Body of pancreas (tissue), 4 donors: ENCODE measurements around the gene C11orf91. TPM values are rescaled to one million over a fixed set of nuclear protein-coding genes. Genes with fewer than 3 reads are reported as not detected.

Experiments
- ATAC-seq: fragments of 150-250 bp; one replicate; pipeline ENCODE4 v1.9.1; 2016
- DNase-seq, 4 donors: peaks; one replicate each; pipeline ENCODE4 v3.0.0-alpha.2; 2019
- H3K27ac ChIP-seq, 4 donors: fragments of 200-600 bp; sonication (generic); 1 replicate in 3 of 4; 2 replicates in 1 of 4; pipeline versions ENCODE4 v1.5.1 to v1.6.1; 2016 to 2019; ENCODE audit warnings: mild to moderate bottlenecking in 1 of 4, mixed read lengths in 1 of 4, moderate library complexity in 1 of 4
- H3K27me3 ChIP-seq, 2 donors: fragments of 200-600 bp; sonication (generic); one replicate each; pipeline ENCODE4 v1.6.0; 2016; ENCODE audit warnings: mild to moderate bottlenecking in 1 of 2
- H3K36me3 ChIP-seq, 2 donors: fragments of 200-600 bp; sonication (generic); replicated peaks in 1 of 2; 2 replicates each; pipeline ENCODE4 v1.5.1; 2016; ENCODE audit warnings: low read depth in 2 of 2; ENCODE audit not compliant: insufficient read depth in 1 of 2
- H3K4me1 ChIP-seq: fragments of 200-600 bp; sonication (generic); one replicate; pipeline ENCODE4 v1.6.0; 2016
- H3K4me3 ChIP-seq, 2 donors: fragments of 200-600 bp; sonication (generic); 1 replicate in 1 of 2; 2 replicates in 1 of 2; pipeline ENCODE4 v1.5.1; 2016 to 2019
- H3K9me3 ChIP-seq, 3 donors: fragments of 200-600 bp; sonication (generic); 1 replicate in 2 of 3; 2 replicates in 1 of 3; pipeline ENCODE4 v1.5.1; 2016
- CTCF ChIP-seq, 7 experiments: fragments of 450-650 bp in 4 of 7; fragments of 200-600 bp in 3 of 7; sonication (generic) in 3 of 7; IDR thresholded peaks; one replicate each; pipeline ENCODE4 v1.5.1; 2016 to 2019; ENCODE audit warnings: antibody characterized with exemption in 7 of 7
- POLR2A ChIP-seq, 3 donors: fragments of 450-650 bp; IDR thresholded peaks; one replicate each; pipeline ENCODE4 v1.6.1; 2016; ENCODE audit warnings: antibody characterized with exemption in 3 of 3, mild to moderate bottlenecking in 2 of 3
- WGBS, 2 donors: methylation state at CpG; one replicate each; pipeline ENCODE4 v1.1.5; 2017; 5-methylcytosine and 5-hydroxymethylcytosine counted together
- intact Hi-C: fragments of 100-400 bp; cut with DNase I; formaldehyde crosslinking; loops from one replicate; pipeline ENCODE4 v1.15.1; 2023
- total RNA-seq, 2 donors: library from RNA; depleted of rRNA; stranded (reverse); fragments of >200 nt; gene quantifications; one replicate each; pipeline ENCODE4 v1.1.0, GENCODE V29; 2016

The C11orf91 gene
- total RNA-seq, 2 donors from 2014 or later: not detected

DNA sequence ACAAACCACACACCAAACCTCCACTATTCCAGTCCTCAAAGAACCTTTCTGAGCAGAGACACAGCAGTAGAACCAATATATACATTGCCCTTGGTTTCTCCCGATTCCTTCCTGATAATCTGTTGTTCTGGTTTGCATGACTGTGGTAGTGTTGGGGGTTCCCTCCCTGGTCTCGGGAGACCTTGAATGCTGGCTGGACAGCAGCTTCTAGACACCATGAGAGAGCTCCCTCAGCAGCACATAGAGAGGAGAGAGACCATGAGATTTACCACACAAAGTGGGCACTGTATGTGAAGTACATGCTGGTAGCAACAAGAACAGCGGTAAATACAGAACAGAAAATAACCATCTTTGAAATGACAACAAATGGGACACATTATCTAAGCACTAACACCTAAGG is 2.6 kb downstream of the C11orf91 start:
- no peak for DNase-seq
- WGBS, 2 donors: 49 to 60% methylated on average over 3 of the region's 3 CpGs
- Histone ChIP-seq H3K4me3 (no peak overlapping the region), H3K27ac (peak overlapping the region in 3 of 4 donors; percentile 54 to 88 (median 82)), H3K36me3 (no peaks in the 10 kb centered on the region), H3K27me3 (no peaks in the 10 kb centered on the region), H3K4me1 (peaks cover 87% of the 10 kb centered on the region), H3K9me3 (no peaks in the 10 kb centered on the region)
- ATAC-seq: no peak
- intact Hi-C loops: no loop called here
- TF ChIP-seq CTCF (IDR thresholded peaks at IDR 0.05): no peak
- no peak for TF ChIP-seq POLR2A (IDR thresholded peaks at IDR 0.05)

DNA sequence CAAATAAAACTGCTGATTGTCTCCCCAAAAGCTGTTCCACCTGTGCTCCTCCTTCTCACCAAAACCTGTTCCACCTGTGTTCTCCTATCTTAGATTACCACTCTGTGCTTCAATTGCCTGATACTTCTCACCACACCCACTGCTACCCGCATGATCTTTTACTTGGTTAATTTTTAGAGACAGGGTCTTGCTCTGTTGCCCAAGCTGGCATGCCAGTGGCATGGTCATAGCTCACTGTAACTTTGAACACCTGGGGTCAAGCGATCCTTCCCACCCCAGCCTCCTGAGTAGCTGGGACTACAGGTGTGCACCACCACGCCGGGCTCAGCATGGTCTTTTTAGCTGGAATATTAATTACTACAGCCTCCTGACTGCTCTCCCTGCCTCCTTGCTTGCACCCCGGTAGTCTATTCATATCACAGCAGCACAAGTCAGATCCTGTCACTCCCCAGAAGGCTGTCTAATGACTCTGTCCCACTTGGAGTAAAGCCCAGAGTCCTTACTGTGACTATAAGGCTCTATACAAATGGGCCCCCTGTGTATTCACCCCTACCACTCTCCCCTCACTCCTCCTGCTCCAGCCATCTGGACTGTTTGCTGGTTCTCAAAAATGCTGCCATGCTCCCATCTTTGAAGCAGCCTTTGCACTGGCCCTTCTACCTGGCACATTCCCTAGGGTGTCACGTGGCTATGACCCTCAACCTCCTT is 3.5 kb downstream of the C11orf91 start:
- H3K4me1 ChIP-seq: peaks cover 83% of the 10 kb centered on the region

GRCh38 chr11:33696411-33696810 is 4.2 kb downstream of the C11orf91 start:
- H3K27ac ChIP-seq: peak overlapping the region; percentile 81 to 88 (median 84)

More for the DNA sequence above, 3.5 kb downstream of the C11orf91 start:
- no peak for DNase-seq
- H3K9me3 ChIP-seq: no peaks in the 10 kb centered on the region
- H3K27ac ChIP-seq: peak overlapping the region; percentile 81 to 88 (median 84)
- 62 to 64% methylated on average over 6 of the region's 6 CpGs for WGBS, 2 donors
- intact Hi-C loops: no loop called here
- H3K36me3 ChIP-seq: no peaks in the 10 kb centered on the region
- TF ChIP-seq POLR2A (IDR thresholded peaks at IDR 0.05): no peak
- no peak for TF ChIP-seq CTCF (IDR thresholded peaks at IDR 0.05)
- H3K27me3 ChIP-seq: no peaks in the 10 kb centered on the region
- H3K4me3 ChIP-seq: no peak overlapping the region
- ATAC-seq: no peak

DNA sequence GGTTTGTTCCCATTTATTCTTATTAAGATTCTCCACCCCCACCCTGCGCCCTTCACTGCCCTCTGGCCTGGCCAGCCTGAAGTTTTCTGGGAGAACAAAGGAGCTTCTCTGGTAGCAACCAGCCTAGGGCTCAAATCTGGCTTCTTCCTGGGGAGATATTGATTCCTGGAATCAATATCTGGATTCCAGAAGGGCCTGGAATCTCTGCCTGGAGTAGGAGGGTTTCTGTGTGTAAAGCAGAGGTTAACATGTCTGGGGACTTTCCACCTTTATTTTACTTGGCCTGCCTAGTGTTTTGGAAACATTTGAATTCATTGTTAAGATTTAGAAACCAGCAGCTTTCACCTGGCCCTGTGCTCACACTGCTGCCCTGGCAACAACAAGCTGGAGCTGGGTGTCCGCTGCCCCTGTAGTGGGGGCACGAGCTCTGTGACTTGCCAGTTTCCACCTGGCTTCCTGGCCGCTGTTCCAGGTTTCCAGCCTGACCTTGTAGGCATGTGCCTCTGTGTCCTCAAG is 5.5 kb downstream of the C11orf91 start:
- Histone ChIP-seq H3K27me3 (no peaks in the 10 kb centered on the region), H3K27ac (peak overlapping the region; percentile 81 to 88 (median 84)), H3K4me1 (peaks cover 89% of the 10 kb centered on the region), H3K4me3 (no peak overlapping the region), H3K9me3 (no peaks in the 10 kb centered on the region), H3K36me3 (no peaks in the 10 kb centered on the region)
- ATAC-seq (peak; percentile 62), DNase-seq (peak; percentile 77 to 90 (median 84))
- TF ChIP-seq POLR2A (IDR thresholded peaks at IDR 0.05): peak in 2 of 3 donors; percentile 66 to 72
- TF ChIP-seq CTCF (IDR thresholded peaks at IDR 0.05): no peak
- WGBS, 2 donors: 14 to 15% methylated on average over 4 of the region's 4 CpGs
- intact Hi-C loops: no loop called here

More at GRCh38 chr11:33696411-33696810, 4.2 kb downstream of the C11orf91 start:
- Histone ChIP-seq H3K9me3 (no peaks in the 10 kb centered on the region), H3K36me3 (no peaks in the 10 kb centered on the region), H3K4me1 (peaks cover 83% of the 10 kb centered on the region), H3K27me3 (no peaks in the 10 kb centered on the region), H3K4me3 (no peak overlapping the region)
- intact Hi-C loops: no loop called here
- TF ChIP-seq POLR2A (IDR thresholded peaks at IDR 0.05): peak in 2 of 3 donors; percentile 26 to 30
- TF ChIP-seq CTCF (IDR thresholded peaks at IDR 0.05): no peak
- ATAC-seq (no peak), DNase-seq (peak; percentile 45 to 69 (median 58))
- WGBS, 2 donors: 10 to 11% methylated on average over 5 of the region's 5 CpGs
